IMR-90 (cell line): Measurements from ENCODE around the gene RBFOX2. TPM values are rescaled to one million over a fixed set of nuclear protein-coding genes. Genes with fewer than 3 reads are reported as not detected.
A peak's percentile ranks its signal among the peaks of the same experiment; 100 is the strongest.

Experiments used
- ATAC-seq: fragments of 200-7000 bp; cut with Tn5 transposase; 2 replicates; pipeline ENCODE4 v1.9.1; 2020; ENCODE audit warnings: low read depth, mild to moderate bottlenecking, moderate library complexity
- BruUV-seq: library from RNA; stranded (reverse); fragments of 400-500 nt; replicated peaks from 2 replicates; lab custom pipeline; 2021; lab: Mats Ljungman, UMichigan
- CTCF ChIA-PET: fragments of 300-600 bp; formaldehyde crosslinking; extraction: SDS; loops from one replicate; lab custom pipeline; 2021; ENCODE audit warnings: antibody characterized with exemption; lab: Yijun Ruan, JAX
- POLR2A ChIA-PET: fragments of 300-600 bp; sonication (Branson Sonifier 250); formaldehyde crosslinking; loops from one replicate; lab custom pipeline; 2022; ENCODE audit warnings: antibody characterized with exemption; ENCODE audit not compliant: unreplicated experiment; lab: Charles Lee
- DNase-seq: peaks from one replicate; pipeline ENCODE4 v3.0.0; 2013
- H2AFZ ChIP-seq: replicated peaks from 2 replicates; pipeline ENCODE3; 2013; ENCODE audit warnings: low read length, mild to moderate bottlenecking; ENCODE audit not compliant: poor library complexity
- H2AK5ac ChIP-seq: 2 replicates; pipeline ENCODE4 v1.6.1; 2013; ENCODE audit warnings: low read depth, low read length, inconsistent platforms
- H2AK9ac ChIP-seq: replicated peaks from 2 replicates; pipeline ENCODE3; 2013; ENCODE audit warnings: mild to moderate bottlenecking, low read depth, low read length, moderate library complexity; ENCODE audit not compliant: poor library complexity
- H2BK120ac ChIP-seq: 2 replicates; pipeline ENCODE4 v1.6.1; 2013; ENCODE audit warnings: low read depth, low read length, inconsistent platforms
- H2BK15ac ChIP-seq: 3 replicates; pipeline ENCODE4 v1.6.1; 2013; ENCODE audit warnings: low read depth, low read length, inconsistent platforms
- H2BK20ac ChIP-seq: 2 replicates; pipeline ENCODE4 v1.6.1; 2013; ENCODE audit warnings: low read depth, mild to moderate bottlenecking, inconsistent platforms, low read length, moderate library complexity
- H2BK5ac ChIP-seq: 2 replicates; pipeline ENCODE4 v1.6.1; 2013; ENCODE audit warnings: mild to moderate bottlenecking, low read depth, low read length, inconsistent platforms; ENCODE audit not compliant: poor library complexity, severe bottlenecking
- H3K14ac ChIP-seq: replicated peaks from 2 replicates; pipeline ENCODE4 v1.6.1; 2013; ENCODE audit warnings: low read depth, low read length, inconsistent platforms
- H3K18ac ChIP-seq: 2 replicates; pipeline ENCODE4 v1.6.1; 2013; ENCODE audit warnings: low read depth, low read length, control low read depth
- H3K23ac ChIP-seq: 2 replicates; pipeline ENCODE4 v1.6.1; 2013; ENCODE audit warnings: low read depth, low read length, inconsistent platforms
- H3K27ac ChIP-seq: 2 replicates; pipeline ENCODE4 v1.5.1; 2013; ENCODE audit warnings: mild to moderate bottlenecking, control low read depth, low read length; ENCODE audit not compliant: insufficient read depth
- H3K27me3 ChIP-seq: 2 replicates; pipeline ENCODE4 v1.6.1; 2013; ENCODE audit warnings: low read length; ENCODE audit not compliant: control insufficient read depth, insufficient read depth
- H3K36me3 ChIP-seq: 2 replicates; pipeline ENCODE4 v1.6.1; 2013; ENCODE audit warnings: low read length, mixed read lengths; ENCODE audit not compliant: control insufficient read depth, insufficient read depth
- H3K4ac ChIP-seq: 2 replicates; pipeline ENCODE4 v1.6.1; 2013; ENCODE audit warnings: low read depth, low read length, inconsistent platforms
- H3K4me1 ChIP-seq: 2 replicates; pipeline ENCODE4 v1.6.1; 2013; ENCODE audit warnings: low read length, mixed read lengths; ENCODE audit not compliant: control insufficient read depth, insufficient read depth
- H3K4me2 ChIP-seq: 2 replicates; pipeline ENCODE4 v1.6.1; 2013; ENCODE audit warnings: low read depth, mild to moderate bottlenecking, control low read depth, low read length, moderate library complexity
- H3K4me3 ChIP-seq: 2 replicates; pipeline ENCODE4 v1.5.1; 2013; ENCODE audit warnings: low read depth, mild to moderate bottlenecking, control low read depth, low read length, moderate library complexity; ENCODE audit not compliant: insufficient read depth
- H3K56ac ChIP-seq: 2 replicates; pipeline ENCODE4 v1.6.1; 2013; ENCODE audit warnings: low read length, inconsistent platforms; ENCODE audit not compliant: insufficient read depth; ENCODE audit errors: extremely low read depth
- H3K79me1 ChIP-seq, 2 experiments: 2 replicates each; pipeline ENCODE4 v1.6.1; 2013; ENCODE audit warnings: low read length in 2 of 2, inconsistent platforms in 1 of 2, low read depth in 1 of 2
- H3K9ac ChIP-seq: 2 replicates; pipeline ENCODE4 v1.6.1; 2013; ENCODE audit warnings: low read depth, low read length, control low read depth
- H3K9me1 ChIP-seq: 2 replicates; pipeline ENCODE4 v1.6.1; 2013; ENCODE audit warnings: low read length, inconsistent platforms; ENCODE audit not compliant: insufficient read depth
- H3K9me3 ChIP-seq: 2 replicates; pipeline ENCODE4 v1.6.1; 2013; ENCODE audit warnings: low read length; ENCODE audit not compliant: control insufficient read depth, insufficient read depth
- H4K20me1 ChIP-seq: 2 replicates; pipeline ENCODE4 v1.6.1; 2013; ENCODE audit warnings: low read length, inconsistent platforms; ENCODE audit not compliant: insufficient read depth
- H4K5ac ChIP-seq: 2 replicates; pipeline ENCODE4 v1.6.1; 2013; ENCODE audit warnings: mild to moderate bottlenecking, low read depth, low read length, control low read depth
- H4K8ac ChIP-seq, 2 experiments: 2 replicates each; pipeline ENCODE4 v1.6.1; 2013; ENCODE audit warnings: low read depth in 2 of 2, low read length in 2 of 2, control low read depth in 1 of 2, inconsistent platforms in 1 of 2
- H4K91ac ChIP-seq: 2 replicates; pipeline ENCODE4 v1.6.1; 2013; ENCODE audit warnings: low read depth, low read length, inconsistent platforms; ENCODE audit not compliant: insufficient read depth
- BHLHE40 ChIP-seq: fragments of 150-350 bp; IDR thresholded peaks from 2 replicates; pipeline ENCODE4 v1.6.1; 2016; ENCODE audit warnings: mild to moderate bottlenecking, low read depth, low read length
- CEBPB ChIP-seq: IDR thresholded peaks from 2 replicates; pipeline ENCODE4 v1.6.1; 2012; ENCODE audit warnings: low read depth, low read length, improper control_type of control experiment
- CHD1 ChIP-seq: IDR thresholded peaks from 2 replicates; pipeline ENCODE4 v1.6.1; 2012; ENCODE audit warnings: low read depth, low read length, improper control_type of control experiment
- ELK1 ChIP-seq: fragments of 150-350 bp; IDR thresholded peaks from 2 replicates; pipeline ENCODE4 v1.6.1; 2016; ENCODE audit warnings: low read depth, mild to moderate bottlenecking, low read length, moderate library complexity, borderline replicate concordance
- FOS ChIP-seq: fragments of 150-350 bp; IDR thresholded peaks from 2 replicates; pipeline ENCODE4 v1.6.1; 2016; ENCODE audit warnings: low read depth, low read length
- MAZ ChIP-seq: IDR thresholded peaks from 2 replicates; pipeline ENCODE4 v1.6.1; 2012; ENCODE audit warnings: low read depth, mild to moderate bottlenecking, low read length, improper control_type of control experiment, moderate library complexity, borderline replicate concordance
- MXI1 ChIP-seq: IDR thresholded peaks from 2 replicates; pipeline ENCODE4 v1.6.1; 2012; ENCODE audit warnings: low read depth, mild to moderate bottlenecking, low read length, moderate library complexity, borderline replicate concordance
- RAD21 ChIP-seq: IDR thresholded peaks from 2 replicates; pipeline ENCODE4 v1.6.1; 2012; ENCODE audit warnings: low read length, improper control_type of control experiment
- RCOR1 ChIP-seq: IDR thresholded peaks from 2 replicates; pipeline ENCODE4 v1.6.1; 2012; ENCODE audit warnings: mild to moderate bottlenecking, low read length, improper control_type of control experiment; ENCODE audit not compliant: insufficient replicate concordance
- RFX5 ChIP-seq: IDR thresholded peaks from 2 replicates; pipeline ENCODE4 v1.8.0; 2012; ENCODE audit warnings: low read depth, mild to moderate bottlenecking, low read length, moderate library complexity
- USF2 ChIP-seq: fragments of 150-350 bp; IDR thresholded peaks from 2 replicates; pipeline ENCODE4 v1.6.1; 2017; ENCODE audit warnings: mild to moderate bottlenecking, antibody characterized with exemption, low read length, low read depth
- WGBS, 2 experiments: methylation state at CpG; one replicate each; pipeline versions ENCODE4 v1.1.5 to v1.1.7; 2013; ENCODE audit warnings: missing lambda C conversion rate in 2 of 2; ENCODE audit not compliant: insufficient read length in 1 of 2; ENCODE audit errors: extremely low coverage in 2 of 2; 5-methylcytosine and 5-hydroxymethylcytosine counted together
- dilution Hi-C: fragments of 300-500 bp; cut with HindIII; formaldehyde crosslinking; loops from one replicate; pipeline ENCODE4 v1.14.3; 2018; ENCODE audit warnings: low sequenced_read_pairs; ENCODE audit not compliant: unreplicated experiment
- in situ Hi-C: fragments of 300-500 bp; cut with MboI; formaldehyde crosslinking; loops from 3 replicates; pipeline ENCODE4 v1.14.3; 2019; ENCODE audit warnings: low sequenced_read_pairs, inconsistent platforms, mixed read lengths
- intact Hi-C: fragments of 100-400 bp; cut with micrococcal nuclease; formaldehyde crosslinking; loops from 2 replicates; pipeline ENCODE4 v1.10.0; 2022
- polyA plus RNA-seq, 3 experiments: library from polyadenylated mRNA; depleted of rRNA; stranded (reverse); fragments of >200 nt; gene quantifications; 2 replicates each; pipeline ENCODE4 v1.2.3, GENCODE V29; 2012; ENCODE audit warnings: low replicate concordance in 1 of 3
- total RNA-seq: library from RNA; depleted of rRNA; stranded (reverse); fragments of >200 nt; gene quantifications from 2 replicates; pipeline ENCODE4 v1.2.3, GENCODE V29; 2012

Gene RBFOX2
- total and polyA plus RNA-seq, 2 of the 4 experiments (the other 2 are of a cell fraction): 146 to 178 TPM

GRCh38 chr22:35977136-35977535 lies 51.5 kb downstream of the RBFOX2 start:
- peak overlapping the region; percentile 75; the same call in 1 of the 2 replicates for H3K4me2 ChIP-seq
- H2AK5ac ChIP-seq: peak overlapping the region; percentile 85; the same call in 1 of the 2 replicates
- peak overlapping the region; percentile 78; the same call in 1 of the 3 replicates for H2BK15ac ChIP-seq
- peak overlapping the region; percentile 63 to 86; a peak in 3 of 4 replicates for H4K8ac ChIP-seq
- ATAC-seq (peak; percentile 85), DNase-seq (peak; percentile 85)
- H2AFZ ChIP-seq: no peak overlapping the region
- no peaks in the 10 kb centered on the region for H3K36me3 ChIP-seq
- in situ Hi-C loops: no loop called here
- ChIA-PET POLR2A (interaction anchor here (0.6 kb wide), 1 partner anchor 19 kb away, joined by 3 read pairs; no protein-coding TSS in a partner anchor), CTCF (no interaction called here)
- peak overlapping the region; percentile 89; the same call in 1 of the 2 replicates for H3K23ac ChIP-seq
- H3K27ac ChIP-seq: peak overlapping the region; percentile 41
- peak overlapping the region; percentile 87; the same call in 1 of the 2 replicates for H2BK20ac ChIP-seq
- peaks cover 27% of the 10 kb centered on the region for H3K4me1 ChIP-seq
- peaks cover 22% of the 10 kb centered on the region for H3K9me1 ChIP-seq
- no TSS peak for BruUV-seq
- no peak overlapping the region for H2AK9ac ChIP-seq
- peak overlapping the region; percentile 90; the same call in 1 of the 2 replicates for H2BK120ac ChIP-seq
- H3K4ac ChIP-seq: peak overlapping the region; percentile 88; the same call in 1 of the 2 replicates
- H3K4me3 ChIP-seq: no peak overlapping the region
- peak overlapping the region; percentile 54; the same call in 1 of the 2 replicates for H3K56ac ChIP-seq
- H3K79me1 ChIP-seq: peaks cover 52 to 85% of the 10 kb centered on the region in 2 experiments
- no CpG with 5 or more reads among the region's 2 CpGs for WGBS, 2 experiments
- no peaks in the 10 kb centered on the region for H3K9me3 ChIP-seq
- intact Hi-C loops: no loop called here
- peak overlapping the region; percentile 57; the same call in 1 of the 2 replicates for H3K14ac ChIP-seq
- peak overlapping the region; percentile 97 for H2BK5ac ChIP-seq
- peak overlapping the region; percentile 81; the same call in 1 of the 2 replicates for H3K18ac ChIP-seq
- H4K91ac ChIP-seq: peak overlapping the region; percentile 70; the same call in 1 of the 2 replicates
- dilution Hi-C loops: no loop called here
- H4K20me1 ChIP-seq: peaks cover 7% of the 10 kb centered on the region; the same call in 1 of the 2 replicates
- no peak for TF ChIP-seq FOS
- TF ChIP-seq CEBPB: no peak
- no peak for TF ChIP-seq RAD21
- no peak for TF ChIP-seq BHLHE40
- no peak for TF ChIP-seq RFX5
- no peak for TF ChIP-seq MAZ
- no peak for TF ChIP-seq ELK1
- TF ChIP-seq RCOR1: no peak
- TF ChIP-seq MXI1: no peak
- TF ChIP-seq USF2: no peak
- TF ChIP-seq CHD1: no peak
- H4K5ac ChIP-seq: no peak overlapping the region
- H3K9ac ChIP-seq: no peak overlapping the region
- no peaks in the 10 kb centered on the region for H3K27me3 ChIP-seq
